D721Med (cell line): Measurements from ENCODE around the gene CR2.
"Not testable (repeated sequence)": the region's sequence is repeated elsewhere in the genome, so short reads cannot be mapped to it uniquely, and the experiment has no call there.

ENCODE experiments used
- DNase-seq: peaks from one replicate; pipeline ENCODE4 v3.0.0; 2011; ENCODE audit warnings: low spot score; ENCODE audit not compliant: insufficient read length
- FAIRE-seq: peaks from 2 replicates; lab custom pipeline; 2011; peaks lifted over from hg19 to GRCh38; lab: Jason Lieb, UNC
- TF ChIP-seq, protein P1 (sequence below): IDR thresholded peaks from 2 replicates; pipeline ENCODE4 v1.5.1; 2012; ENCODE audit warnings: mild to moderate bottlenecking, control low read depth; ENCODE audit not compliant: insufficient read depth; ENCODE audit errors: missing control alignments

CR2 gene

DNA sequence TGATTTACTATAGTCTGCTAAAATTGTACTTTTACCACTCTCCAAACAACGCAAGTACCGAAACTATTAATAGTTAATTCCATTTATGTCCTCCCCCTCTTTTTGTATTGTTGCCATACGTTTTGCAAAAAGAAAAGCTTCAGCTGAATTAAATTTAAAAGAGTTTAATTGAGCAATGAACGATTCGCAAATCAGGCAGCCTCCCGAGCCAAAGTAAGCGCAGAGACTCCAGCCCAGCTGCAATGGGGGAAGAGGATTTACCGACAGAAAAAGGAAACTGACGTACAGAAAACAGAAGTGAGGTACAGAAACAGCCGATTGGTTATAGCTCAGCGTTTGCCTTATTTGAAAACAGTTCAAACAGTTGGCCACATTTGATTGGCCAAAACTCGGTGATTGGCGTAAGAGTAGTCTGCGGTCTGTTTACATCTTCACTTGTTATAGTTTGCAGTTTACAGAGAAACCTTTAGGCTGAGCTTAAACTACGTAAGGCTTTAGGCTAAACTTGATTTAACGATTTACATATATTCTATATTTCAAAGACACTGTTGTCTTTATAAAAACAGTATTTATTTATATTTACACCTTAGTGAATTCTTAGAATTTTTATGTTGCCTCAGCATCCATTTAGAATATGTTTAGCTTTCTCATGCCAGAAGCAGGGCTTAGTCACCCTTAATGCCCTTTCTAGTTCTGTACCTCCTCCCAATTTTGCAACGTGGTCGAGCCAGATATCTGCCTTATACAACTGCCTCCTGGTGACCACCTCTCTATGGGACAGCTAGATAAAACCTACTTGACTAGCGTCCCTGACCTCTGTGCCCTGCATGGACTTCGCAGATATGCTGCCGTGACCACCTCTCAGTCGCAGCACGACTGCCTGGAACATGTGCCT, 65.6 kb downstream of the CR2 start:
- no peak for DNase-seq
- TF ChIP-seq, protein P1, sequence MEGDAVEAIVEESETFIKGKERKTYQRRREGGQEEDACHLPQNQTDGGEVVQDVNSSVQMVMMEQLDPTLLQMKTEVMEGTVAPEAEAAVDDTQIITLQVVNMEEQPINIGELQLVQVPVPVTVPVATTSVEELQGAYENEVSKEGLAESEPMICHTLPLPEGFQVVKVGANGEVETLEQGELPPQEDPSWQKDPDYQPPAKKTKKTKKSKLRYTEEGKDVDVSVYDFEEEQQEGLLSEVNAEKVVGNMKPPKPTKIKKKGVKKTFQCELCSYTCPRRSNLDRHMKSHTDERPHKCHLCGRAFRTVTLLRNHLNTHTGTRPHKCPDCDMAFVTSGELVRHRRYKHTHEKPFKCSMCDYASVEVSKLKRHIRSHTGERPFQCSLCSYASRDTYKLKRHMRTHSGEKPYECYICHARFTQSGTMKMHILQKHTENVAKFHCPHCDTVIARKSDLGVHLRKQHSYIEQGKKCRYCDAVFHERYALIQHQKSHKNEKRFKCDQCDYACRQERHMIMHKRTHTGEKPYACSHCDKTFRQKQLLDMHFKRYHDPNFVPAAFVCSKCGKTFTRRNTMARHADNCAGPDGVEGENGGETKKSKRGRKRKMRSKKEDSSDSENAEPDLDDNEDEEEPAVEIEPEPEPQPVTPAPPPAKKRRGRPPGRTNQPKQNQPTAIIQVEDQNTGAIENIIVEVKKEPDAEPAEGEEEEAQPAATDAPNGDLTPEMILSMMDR: no peak
- FAIRE-seq: no peak

DNA sequence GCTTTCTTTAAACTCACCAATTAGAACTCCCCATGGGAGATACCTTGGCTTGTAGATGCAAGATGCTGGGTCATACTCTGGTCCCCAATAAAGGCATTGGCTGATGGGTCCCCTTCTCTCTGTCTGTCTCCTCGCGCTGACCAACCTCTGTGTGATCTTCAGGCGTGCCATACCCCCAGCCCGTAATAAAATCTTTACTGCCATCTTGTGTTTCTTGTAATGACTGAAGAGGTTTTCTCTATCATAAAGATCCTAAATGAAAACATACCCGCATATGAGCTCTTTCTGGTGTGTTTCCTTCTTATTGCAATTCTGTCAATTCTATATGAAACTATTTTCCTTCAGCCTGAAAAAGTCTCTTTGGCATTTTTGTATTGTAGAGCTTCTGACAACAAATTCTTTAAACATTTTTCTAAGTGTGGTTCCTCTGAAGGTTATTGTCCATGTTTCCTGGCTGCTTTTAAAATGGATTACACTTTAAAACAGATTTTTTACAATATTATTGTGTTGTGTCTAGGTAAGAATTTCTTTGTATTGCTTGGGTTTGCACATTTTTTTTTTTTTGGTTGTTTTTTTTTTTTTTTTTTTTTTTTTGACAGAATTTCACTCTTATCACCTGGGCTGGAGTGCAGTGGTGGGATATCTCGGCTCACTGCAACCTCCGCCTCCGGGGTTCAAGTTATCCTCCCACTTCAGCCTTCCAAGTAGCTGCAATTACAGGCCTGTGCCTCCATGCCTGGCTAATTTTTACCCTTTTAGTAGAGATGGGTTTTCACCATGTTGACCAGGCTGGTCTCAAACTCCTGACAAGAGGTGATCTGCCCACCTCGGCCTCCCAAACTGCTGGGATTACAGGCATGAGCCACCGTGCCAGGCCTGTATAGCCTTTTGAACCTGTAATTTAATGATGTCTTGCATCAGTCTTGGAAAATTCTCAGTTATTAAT, 66.5 kb downstream of the CR2 start:
- FAIRE-seq, DNase-seq: not testable (repeated sequence)

DNA sequence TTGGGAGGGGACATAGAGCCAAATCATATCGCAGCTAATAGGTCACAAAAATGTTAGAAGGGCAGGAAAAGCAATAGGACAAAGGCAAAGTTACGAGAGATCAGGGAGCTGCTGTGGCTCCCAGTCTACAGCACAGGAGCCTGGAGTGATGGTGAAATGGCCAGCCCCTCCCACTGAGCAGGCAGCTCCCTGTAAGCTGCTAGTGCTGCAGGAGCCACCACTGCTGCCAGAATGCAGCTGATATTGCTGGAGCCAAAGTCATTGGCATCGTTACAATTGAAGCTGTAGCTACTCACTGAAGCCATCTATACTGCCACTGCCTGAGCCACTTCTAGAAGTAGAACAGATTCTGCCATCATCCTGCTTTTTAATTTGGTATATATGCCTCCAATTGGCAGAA, 71.1 kb downstream of the CR2 start:
- FAIRE-seq, DNase-seq: not testable (repeated sequence)

DNA sequence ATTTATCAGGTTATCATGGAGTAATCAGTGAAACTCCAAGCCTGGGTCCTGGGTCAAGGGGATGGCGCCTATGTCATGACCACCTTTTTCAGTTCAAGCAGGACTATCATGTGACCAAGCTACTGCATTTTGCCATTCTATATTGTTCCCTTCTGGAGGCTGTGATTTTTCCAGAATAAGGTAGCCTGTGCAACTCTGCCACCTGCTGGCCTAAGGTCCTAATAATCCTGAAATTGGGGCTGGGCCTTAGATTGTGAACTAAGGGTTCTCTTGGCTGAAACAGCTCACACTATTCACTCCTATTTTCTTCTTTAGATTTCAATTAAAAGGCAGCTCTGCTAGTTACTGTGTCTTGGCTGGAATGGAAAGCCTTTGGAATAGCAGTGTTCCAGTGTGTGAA, 74.3 kb downstream of the CR2 start:
- not testable (repeated sequence) for FAIRE-seq, DNase-seq

DNA sequence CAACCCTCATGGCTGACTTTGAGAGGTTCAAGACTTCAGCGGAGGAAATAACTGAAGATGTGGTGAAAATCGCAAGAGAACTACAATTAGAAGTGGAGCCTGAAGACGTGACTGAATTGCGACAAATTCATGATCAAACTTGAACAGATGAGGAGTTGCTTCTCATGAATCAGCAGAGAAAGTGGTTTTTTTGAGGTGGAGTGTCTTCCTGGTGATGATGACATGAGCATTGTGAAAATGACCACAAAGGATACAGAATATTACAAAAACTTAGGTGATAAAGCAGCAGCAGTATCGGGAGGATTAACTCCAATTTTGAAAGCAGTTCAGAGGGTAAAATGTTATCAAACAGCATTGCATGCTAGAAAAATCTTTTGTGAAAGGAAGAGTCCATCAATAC, 82.1 kb downstream of the CR2 start:
- FAIRE-seq, DNase-seq: not testable (repeated sequence)
